Measurements from ENCODE around the gene MT1F. TPM values are rescaled to one million over a fixed set of nuclear protein-coding genes. Genes with fewer than 3 reads are reported as not detected.
"Not testable (repeated sequence)": the region's sequence is repeated elsewhere in the genome, so short reads cannot be mapped to it uniquely, and the experiment has no call there.

Gene MT1F
- total RNA-seq, 1 donor from 2014 or later = not detected

DNA sequence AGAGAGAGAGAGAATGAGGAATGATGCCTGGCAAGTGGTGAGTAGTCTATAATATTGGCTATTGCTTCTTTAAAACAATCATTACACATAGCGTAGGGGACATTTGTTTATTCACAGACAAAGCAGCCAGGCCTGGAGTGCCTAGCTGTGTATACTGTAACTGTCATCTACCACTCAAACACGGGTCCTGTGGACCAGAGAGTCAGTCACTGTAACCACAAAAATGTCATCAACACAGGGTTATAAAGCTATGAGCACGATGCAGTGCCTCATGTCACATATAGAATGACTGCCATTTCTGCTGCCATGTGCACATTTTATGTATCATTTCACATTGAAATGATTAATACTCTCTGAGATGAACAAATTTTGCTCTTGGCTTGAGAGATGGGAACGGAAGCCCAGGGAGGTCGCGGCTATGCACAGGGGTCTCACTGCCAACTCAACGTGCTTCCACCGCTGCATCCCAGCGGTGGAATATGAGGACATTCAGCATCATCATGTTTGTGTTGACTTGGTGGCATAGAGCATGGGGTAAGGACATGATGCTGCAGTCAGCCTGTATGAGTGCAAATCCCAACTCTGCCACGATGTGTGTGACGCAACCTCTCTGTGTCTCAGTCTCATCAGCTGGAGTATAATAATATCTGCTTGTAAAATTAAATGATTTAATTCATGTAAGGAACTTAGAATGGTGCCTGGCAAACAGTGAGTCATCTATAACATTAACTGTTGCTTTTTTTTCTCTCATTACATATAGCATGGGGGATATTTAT is 15.2 kb downstream of the MT1F start:
- Histone ChIP-seq H3K27me3 (ENCODE audit: insufficient read depth, low read length) (peaks cover 81% of the 10 kb centered on the region), H3K4me1 (ENCODE audit: insufficient read depth, low read length) (peaks cover 9% of the 10 kb centered on the region), H3K9ac (ENCODE audit: low read length) (no peak overlapping the region), H4K20me1 (ENCODE audit: insufficient read depth, low read length) (peaks cover 4% of the 10 kb centered on the region), H3K36me3 (ENCODE audit: insufficient read depth, low read length) (no peaks in the 10 kb centered on the region), H3K4me3 (ENCODE audit: insufficient read depth, low read depth, low read length) (no peak overlapping the region), H3K79me2 (ENCODE audit: insufficient read depth, low read length) (no peaks in the 10 kb centered on the region), H2AFZ (ENCODE audit: low read depth, low read length) (no peak overlapping the region), H3K9me3 (ENCODE audit: insufficient read depth, low read depth, low read length) (peaks cover 2% of the 10 kb centered on the region), H3K4me2 (ENCODE audit: low read length) (no peak overlapping the region), H3K27ac (ENCODE audit: low read depth, low read length) (no peak overlapping the region)
- Mint-ChIP-seq H3K9me3 (ENCODE audit: unreplicated experiment) (peaks cover 11% of the 10 kb centered on the region), H3K27me3 (ENCODE audit: low read depth, unreplicated experiment) (peaks cover 95% of the 10 kb centered on the region), H3K36me3 (ENCODE audit: low read depth, unreplicated experiment) (peaks cover 2% of the 10 kb centered on the region), H3K4me1 (ENCODE audit: low read depth, unreplicated experiment) (peaks cover 4% of the 10 kb centered on the region), H3K27ac (ENCODE audit: unreplicated experiment) (no peak overlapping the region), H3K4me3 (ENCODE audit: unreplicated experiment) (no peak overlapping the region)
- FAIRE-seq (no peak), DNase-seq (ENCODE audit: low read depth) (no peak)
- TF ChIP-seq, protein P1, sequence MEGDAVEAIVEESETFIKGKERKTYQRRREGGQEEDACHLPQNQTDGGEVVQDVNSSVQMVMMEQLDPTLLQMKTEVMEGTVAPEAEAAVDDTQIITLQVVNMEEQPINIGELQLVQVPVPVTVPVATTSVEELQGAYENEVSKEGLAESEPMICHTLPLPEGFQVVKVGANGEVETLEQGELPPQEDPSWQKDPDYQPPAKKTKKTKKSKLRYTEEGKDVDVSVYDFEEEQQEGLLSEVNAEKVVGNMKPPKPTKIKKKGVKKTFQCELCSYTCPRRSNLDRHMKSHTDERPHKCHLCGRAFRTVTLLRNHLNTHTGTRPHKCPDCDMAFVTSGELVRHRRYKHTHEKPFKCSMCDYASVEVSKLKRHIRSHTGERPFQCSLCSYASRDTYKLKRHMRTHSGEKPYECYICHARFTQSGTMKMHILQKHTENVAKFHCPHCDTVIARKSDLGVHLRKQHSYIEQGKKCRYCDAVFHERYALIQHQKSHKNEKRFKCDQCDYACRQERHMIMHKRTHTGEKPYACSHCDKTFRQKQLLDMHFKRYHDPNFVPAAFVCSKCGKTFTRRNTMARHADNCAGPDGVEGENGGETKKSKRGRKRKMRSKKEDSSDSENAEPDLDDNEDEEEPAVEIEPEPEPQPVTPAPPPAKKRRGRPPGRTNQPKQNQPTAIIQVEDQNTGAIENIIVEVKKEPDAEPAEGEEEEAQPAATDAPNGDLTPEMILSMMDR (IDR thresholded peaks at IDR 0.05; ENCODE audit: insufficient read depth, low read depth, low read length) = no peak
- TF ChIP-seq EZH2 (IDR thresholded peaks at IDR 0.05; ENCODE audit: insufficient read depth, low read length) = no peak

DNA sequence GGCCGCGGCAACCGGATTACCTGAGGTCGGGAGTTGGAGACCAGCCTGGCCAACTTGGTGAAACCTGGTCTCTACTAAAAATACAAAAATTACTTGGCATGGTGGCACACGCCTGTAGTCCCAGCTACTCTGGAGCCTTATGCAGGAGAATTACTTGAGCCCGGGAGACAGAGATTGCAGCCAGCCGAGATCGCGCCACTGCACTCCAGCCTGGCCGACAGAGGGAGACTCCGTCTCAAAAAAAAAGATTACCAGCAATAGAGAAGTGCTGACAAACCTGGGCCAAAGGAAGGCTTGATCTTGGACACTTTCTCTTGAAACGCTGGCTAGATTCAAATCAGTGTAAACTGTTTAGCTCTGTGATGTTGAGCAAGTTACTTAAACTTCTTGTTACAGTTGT is 16.2 kb downstream of the MT1F start:
- no peaks in the 10 kb centered on the region for H3K9me3 ChIP-seq (ENCODE audit: insufficient read depth, low read depth, low read length)
- H3K4me1 Mint-ChIP-seq (ENCODE audit: low read depth, unreplicated experiment) = no peaks in the 10 kb centered on the region
- no peak overlapping the region for H3K27ac Mint-ChIP-seq (ENCODE audit: unreplicated experiment)
- FAIRE-seq (no peak), DNase-seq (ENCODE audit: low read depth) (no peak)
- H3K36me3 ChIP-seq (ENCODE audit: insufficient read depth, low read length) = no peaks in the 10 kb centered on the region
- H3K4me1 ChIP-seq (ENCODE audit: insufficient read depth, low read length) = peaks cover 6% of the 10 kb centered on the region
- no peak overlapping the region for H3K4me3 ChIP-seq (ENCODE audit: insufficient read depth, low read depth, low read length)
- peaks cover 71% of the 10 kb centered on the region for H3K27me3 ChIP-seq (ENCODE audit: insufficient read depth, low read length)
- TF ChIP-seq, protein P1 (IDR thresholded peaks at IDR 0.05; ENCODE audit: insufficient read depth, low read depth, low read length) = peak; percentile 62
- TF ChIP-seq EZH2 (IDR thresholded peaks at IDR 0.05; ENCODE audit: insufficient read depth, low read length) = no peak
- H3K4me2 ChIP-seq (ENCODE audit: low read length) = no peak overlapping the region
- peaks cover 91% of the 10 kb centered on the region for H3K27me3 Mint-ChIP-seq (ENCODE audit: low read depth, unreplicated experiment)
- H3K27ac ChIP-seq (ENCODE audit: low read depth, low read length) = no peak overlapping the region
- no peaks in the 10 kb centered on the region for H3K79me2 ChIP-seq (ENCODE audit: insufficient read depth, low read length)
- no peak overlapping the region for H3K9ac ChIP-seq (ENCODE audit: low read length)
- peaks cover 3% of the 10 kb centered on the region for H3K9me3 Mint-ChIP-seq (ENCODE audit: unreplicated experiment)
- no peak overlapping the region for H2AFZ ChIP-seq (ENCODE audit: low read depth, low read length)
- no peak overlapping the region for H3K4me3 Mint-ChIP-seq (ENCODE audit: unreplicated experiment)
- H4K20me1 ChIP-seq (ENCODE audit: insufficient read depth, low read length) = no peaks in the 10 kb centered on the region
- peaks cover 2% of the 10 kb centered on the region for H3K36me3 Mint-ChIP-seq (ENCODE audit: low read depth, unreplicated experiment)

DNA sequence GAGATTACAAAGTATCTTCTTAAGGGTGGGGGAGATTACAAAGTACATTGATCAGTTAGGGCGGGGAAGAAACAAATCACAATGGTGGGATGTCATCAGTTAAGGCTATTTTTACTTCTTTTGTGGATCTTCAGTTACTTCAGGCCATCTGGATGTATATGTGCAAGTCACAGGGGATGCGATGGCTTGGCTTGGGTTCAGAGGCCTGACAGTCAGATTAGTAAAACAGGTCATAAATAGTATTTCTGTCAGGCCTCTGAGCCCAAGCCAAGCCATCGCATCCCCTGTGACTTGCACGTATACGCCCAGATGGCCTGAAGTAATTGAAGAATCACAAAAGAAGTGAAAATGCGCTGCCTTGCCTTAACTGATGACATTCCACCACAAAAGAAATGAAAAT is 16.8 kb downstream of the MT1F start:
- H3K9me3 Mint-ChIP-seq (ENCODE audit: unreplicated experiment); H3K27ac ChIP-seq (ENCODE audit: low read depth, low read length); FAIRE-seq; H3K4me2 ChIP-seq (ENCODE audit: low read length); H3K9ac ChIP-seq (ENCODE audit: low read length); H3K4me1 ChIP-seq (ENCODE audit: insufficient read depth, low read length); H3K36me3 Mint-ChIP-seq (ENCODE audit: low read depth, unreplicated experiment); H3K4me1 Mint-ChIP-seq (ENCODE audit: low read depth, unreplicated experiment); H2AFZ ChIP-seq (ENCODE audit: low read depth, low read length); H3K4me3 Mint-ChIP-seq (ENCODE audit: unreplicated experiment); H3K9me3 ChIP-seq (ENCODE audit: insufficient read depth, low read depth, low read length); H3K27ac Mint-ChIP-seq (ENCODE audit: unreplicated experiment); DNase-seq (ENCODE audit: low read depth); H3K4me3 ChIP-seq (ENCODE audit: insufficient read depth, low read depth, low read length); H3K79me2 ChIP-seq (ENCODE audit: insufficient read depth, low read length); H3K36me3 ChIP-seq (ENCODE audit: insufficient read depth, low read length); H4K20me1 ChIP-seq (ENCODE audit: insufficient read depth, low read length): not testable (repeated sequence)
- peaks cover 91% of the 10 kb centered on the region for H3K27me3 Mint-ChIP-seq (ENCODE audit: low read depth, unreplicated experiment)
- peaks cover 64% of the 10 kb centered on the region for H3K27me3 ChIP-seq (ENCODE audit: insufficient read depth, low read length)

Data from astrocyte (in vitro differentiated cells and primary cell).